NCI-H2081 (cell line): Measurements from ENCODE around the gene TICAM2.
"Not testable (repeated sequence)": the region's sequence is repeated elsewhere in the genome, so short reads cannot be mapped to it uniquely, and the experiment has no call there.

Experiments
- DNase-seq, 2 experiments: peaks; one replicate each; lab custom pipeline; 2025; lab: John Stamatoyannopoulos, UW

The TICAM2 gene

GRCh38 chr5:115601701-115602590, at the start of gene TICAM2:
Gene TICAM2, minus strand, starts transcription at chr5:115602479. Its CDS starts 21,223 bp downstream, at chr5:115581256.
- peak in 1 of 2 experiments; percentile 35 for DNase-seq

- DNase-seq = no peak
These were observed 47.3 kb upstream of the TICAM2 start for GRCh38 chr5:115649541-115649940.

- no peak for DNase-seq
These were observed 45.8 kb upstream of the TICAM2 start for GRCh38 chr5:115648056-115648455.

- not testable (repeated sequence) for DNase-seq
These were observed 43.1 kb upstream of the TICAM2 start for GRCh38 chr5:115645386-115645785.

GRCh38 chr5:115644046-115644445, 41.8 kb upstream of the TICAM2 start:
- DNase-seq = no peak

- DNase-seq = no peak
These were observed 39.7 kb upstream of the TICAM2 start for GRCh38 chr5:115641948-115642347.

- no peak for DNase-seq
These were observed 38.0 kb upstream of the TICAM2 start for GRCh38 chr5:115640274-115640673.

- no peak for DNase-seq
These were observed 37.1 kb upstream of the TICAM2 start for GRCh38 chr5:115639377-115639776.

GRCh38 chr5:115637507-115637906, 35.2 kb upstream of the TICAM2 start:
- DNase-seq = no peak

GRCh38 chr5:115636008-115636407, 33.7 kb upstream of the TICAM2 start:
- no peak for DNase-seq

GRCh38 chr5:115634343-115635132, 32.3 kb upstream of the TICAM2 start:
- DNase-seq = peak; percentile 70 to 72

GRCh38 chr5:115629903-115630302, 27.6 kb upstream of the TICAM2 start:
- no peak for DNase-seq

GRCh38 chr5:115627295-115627865, 25.1 kb upstream of the TICAM2 start:
- DNase-seq = no peak

- no peak for DNase-seq
These were observed 24.2 kb upstream of the TICAM2 start for GRCh38 chr5:115626445-115626823.

- DNase-seq = peak; percentile 94
These were observed 23.5 kb upstream of the TICAM2 start, which contains the start of gene TMED7 for GRCh38 chr5:115625579-115626444. Gene TMED7, minus strand, starts transcription at chr5:115626036. Its CDS starts 244 bp downstream, at chr5:115625792.

GRCh38 chr5:115624994-115625393, 22.7 kb upstream of the TICAM2 start:
- no peak for DNase-seq

GRCh38 chr5:115623658-115624057, 21.4 kb upstream of the TICAM2 start:
- no peak for DNase-seq

- no peak for DNase-seq
These were observed 19.2 kb upstream of the TICAM2 start for GRCh38 chr5:115621365-115621900.

GRCh38 chr5:115616892-115617291, 14.6 kb upstream of the TICAM2 start:
- no peak for DNase-seq

GRCh38 chr5:115616472-115616871, 14.2 kb upstream of the TICAM2 start:
- no peak for DNase-seq

- no peak for DNase-seq
These were observed 9.6 kb upstream of the TICAM2 start for GRCh38 chr5:115611873-115612272.
